OCI-LY7 (cell line): ENCODE measurements around the gene TBX6.

Experiments
- EZH2phosphoT487 ChIP-seq: fragments of 200-600 bp; sonication (generic); IDR thresholded peaks from 2 replicates; pipeline ENCODE4 v1.6.1; 2018; ENCODE audit warnings: low read depth, borderline replicate concordance, mild to moderate bottlenecking, mixed run types, antibody characterized with exemption, low read length, moderate library complexity, mixed read lengths
- TF ChIP-seq, protein P1 (sequence below): fragments of 200-600 bp; sonication (generic); conservative IDR thresholded peaks from 2 replicates; pipeline ENCODE4 v1.5.1; 2014; ENCODE audit warnings: mild to moderate bottlenecking, antibody characterized with exemption, low read length, moderate library complexity, mixed read lengths

DNA sequence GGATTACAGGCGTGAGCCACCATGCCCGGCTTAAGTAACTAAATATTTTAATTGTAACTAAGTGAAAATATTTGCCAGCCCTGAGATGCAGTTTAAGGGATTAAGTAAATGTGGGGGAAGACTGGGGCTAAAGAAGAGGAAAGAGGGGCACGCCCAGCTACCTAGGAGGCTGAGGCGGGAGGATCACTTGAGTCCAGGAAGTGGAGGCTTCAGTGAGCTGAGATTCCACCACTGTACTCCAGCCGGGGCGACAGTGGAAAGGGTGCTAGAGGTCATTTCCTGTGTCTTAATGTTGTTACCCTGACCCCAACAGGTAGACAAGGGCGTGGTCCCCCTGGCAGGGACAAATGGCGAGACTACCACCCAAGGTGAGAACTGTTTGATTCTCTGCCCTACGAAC lies 23.4 kb downstream of the TBX6 start:
- TF ChIP-seq, protein P1, sequence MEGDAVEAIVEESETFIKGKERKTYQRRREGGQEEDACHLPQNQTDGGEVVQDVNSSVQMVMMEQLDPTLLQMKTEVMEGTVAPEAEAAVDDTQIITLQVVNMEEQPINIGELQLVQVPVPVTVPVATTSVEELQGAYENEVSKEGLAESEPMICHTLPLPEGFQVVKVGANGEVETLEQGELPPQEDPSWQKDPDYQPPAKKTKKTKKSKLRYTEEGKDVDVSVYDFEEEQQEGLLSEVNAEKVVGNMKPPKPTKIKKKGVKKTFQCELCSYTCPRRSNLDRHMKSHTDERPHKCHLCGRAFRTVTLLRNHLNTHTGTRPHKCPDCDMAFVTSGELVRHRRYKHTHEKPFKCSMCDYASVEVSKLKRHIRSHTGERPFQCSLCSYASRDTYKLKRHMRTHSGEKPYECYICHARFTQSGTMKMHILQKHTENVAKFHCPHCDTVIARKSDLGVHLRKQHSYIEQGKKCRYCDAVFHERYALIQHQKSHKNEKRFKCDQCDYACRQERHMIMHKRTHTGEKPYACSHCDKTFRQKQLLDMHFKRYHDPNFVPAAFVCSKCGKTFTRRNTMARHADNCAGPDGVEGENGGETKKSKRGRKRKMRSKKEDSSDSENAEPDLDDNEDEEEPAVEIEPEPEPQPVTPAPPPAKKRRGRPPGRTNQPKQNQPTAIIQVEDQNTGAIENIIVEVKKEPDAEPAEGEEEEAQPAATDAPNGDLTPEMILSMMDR: no peak
- no peak for TF ChIP-seq EZH2phosphoT487
